GM19468 (cell line): ENCODE data around the gene TMEM131L.
"Not testable (repeated sequence)": the region's sequence is repeated elsewhere in the genome, so short reads cannot be mapped to it uniquely, and the experiment has no call there.

Experiments
- ATAC-seq: cut with Tn5 transposase; IDR thresholded peaks from one replicate; pipeline ENCODE4 v1.9.1; 2021; ENCODE audit warnings: mild to moderate bottlenecking, moderate library complexity, moderate number of reproducible peaks; ENCODE audit not compliant: unreplicated experiment; ENCODE audit errors: extremely low read depth

TMEM131L gene

GRCh38 chr4:153603835-153604234 lies 137.7 kb downstream of the TMEM131L start:
- no peak for ATAC-seq

GRCh38 chr4:153609070-153609469 lies 142.9 kb downstream of the TMEM131L start:
- not testable (repeated sequence) for ATAC-seq

- no peak for ATAC-seq
These were observed 144.6 kb downstream of the TMEM131L start for GRCh38 chr4:153610623-153611376.

- no peak for ATAC-seq
These were observed 145.5 kb downstream of the TMEM131L start for GRCh38 chr4:153611679-153612078.

- no peak for ATAC-seq
These were observed 146.7 kb downstream of the TMEM131L start for GRCh38 chr4:153612878-153613277.

GRCh38 chr4:153616006-153616555 lies 149.9 kb downstream of the TMEM131L start:
- ATAC-seq = no peak

GRCh38 chr4:153618833-153619232 lies 152.7 kb downstream of the TMEM131L start:
- ATAC-seq = no peak

GRCh38 chr4:153619811-153620210 lies 153.7 kb downstream of the TMEM131L start:
- ATAC-seq = no peak

- no peak for ATAC-seq
These were observed 154.2 kb downstream of the TMEM131L start for GRCh38 chr4:153620352-153620751.

- ATAC-seq = no peak
These were observed 155.9 kb downstream of the TMEM131L start for GRCh38 chr4:153622093-153622492.

- no peak for ATAC-seq
These were observed 156.6 kb downstream of the TMEM131L start for GRCh38 chr4:153622778-153623240.

GRCh38 chr4:153623491-153623890 lies 157.3 kb downstream of the TMEM131L start:
- ATAC-seq = no peak

GRCh38 chr4:153628796-153629315 lies 162.7 kb downstream of the TMEM131L start:
- no peak for ATAC-seq

GRCh38 chr4:153629776-153630175 lies 163.6 kb downstream of the TMEM131L start:
- ATAC-seq = no peak

GRCh38 chr4:153634738-153635353 lies 168.7 kb downstream of the TMEM131L start:
- no peak for ATAC-seq

- ATAC-seq = no peak
These were observed 169.7 kb downstream of the TMEM131L start for GRCh38 chr4:153635846-153636245.

GRCh38 chr4:153637201-153637600 lies 171.0 kb downstream of the TMEM131L start:
- ATAC-seq = no peak

GRCh38 chr4:153638011-153638410 lies 171.9 kb downstream of the TMEM131L start:
- no peak for ATAC-seq

GRCh38 chr4:153638999-153639398 lies 172.8 kb downstream of the TMEM131L start:
- no peak for ATAC-seq

- ATAC-seq = no peak
These were observed 174.0 kb downstream of the TMEM131L start for GRCh38 chr4:153639833-153640802.
